ELR (cell line): ENCODE results near the gene ZBED3.

ENCODE experiments used
- DNase-seq: peaks from one replicate; pipeline ENCODE4 v3.0.0-alpha.2; 2015; ENCODE audit warnings: low read depth

ZBED3 gene

DNA sequence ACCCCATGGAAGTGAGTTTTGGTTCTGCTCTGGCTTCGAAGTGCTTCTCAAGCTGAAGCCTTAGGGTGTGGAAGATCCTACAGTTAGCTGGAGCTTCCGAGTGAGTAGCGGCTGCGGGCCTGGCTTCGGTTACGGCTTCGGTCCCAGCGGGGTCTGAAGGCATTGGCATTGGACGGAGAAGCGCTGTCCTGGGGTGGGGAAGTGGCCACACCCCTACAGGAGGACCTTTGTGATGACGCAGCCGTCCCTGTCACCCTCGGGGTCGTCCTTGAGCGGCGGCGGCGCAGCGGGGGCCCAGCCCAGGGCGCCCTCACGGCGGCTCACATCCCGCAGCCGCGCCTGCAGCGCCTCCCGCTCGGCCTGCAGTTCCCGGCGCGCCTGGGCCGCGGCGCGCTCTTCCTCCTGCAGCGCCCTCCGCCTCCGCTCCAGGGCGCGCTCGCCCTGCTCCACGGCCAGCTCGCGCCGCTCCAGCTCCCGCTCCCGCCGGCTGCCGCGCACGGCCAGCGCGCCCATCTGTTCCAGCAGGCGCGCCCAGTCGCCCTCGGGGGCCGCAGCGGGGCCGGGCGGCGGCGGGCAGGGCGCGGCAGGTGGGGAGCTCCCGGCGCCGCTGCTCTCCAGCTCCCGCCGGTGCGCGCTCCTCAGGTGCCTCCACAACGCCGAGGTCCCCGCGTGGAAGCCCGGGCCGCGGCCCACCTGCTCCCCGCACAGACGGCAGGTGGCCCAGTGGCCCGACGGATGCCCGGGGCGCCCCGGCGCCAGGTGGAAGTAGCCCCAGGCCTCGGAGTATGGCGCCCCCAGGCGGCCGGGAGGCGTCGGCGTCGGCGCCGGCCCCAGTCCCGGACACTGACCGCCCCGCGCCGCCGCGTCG, 9.9 kb downstream of the ZBED3 start:
- DNase-seq = peak; percentile 42

DNA sequence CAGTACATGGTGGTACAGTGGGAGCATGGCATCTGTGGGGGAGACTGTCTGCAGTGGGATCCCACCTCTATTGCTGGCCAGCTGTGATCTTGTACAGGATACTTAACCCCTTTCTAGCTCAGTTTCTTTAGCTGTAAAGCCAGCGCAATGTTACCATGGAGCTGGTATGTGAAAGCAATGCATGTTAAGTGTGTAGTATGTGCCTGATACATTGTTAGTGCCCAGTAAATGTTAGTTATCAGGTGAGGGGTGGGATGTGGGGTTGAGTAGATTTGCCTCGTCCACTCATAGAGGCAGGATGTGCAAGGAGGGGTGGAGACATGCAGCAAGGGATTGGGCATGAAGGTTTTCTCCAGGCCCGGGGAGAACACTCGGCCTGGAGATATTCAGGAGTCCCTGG, 12.3 kb downstream of the ZBED3 start:
- no peak for DNase-seq

DNA sequence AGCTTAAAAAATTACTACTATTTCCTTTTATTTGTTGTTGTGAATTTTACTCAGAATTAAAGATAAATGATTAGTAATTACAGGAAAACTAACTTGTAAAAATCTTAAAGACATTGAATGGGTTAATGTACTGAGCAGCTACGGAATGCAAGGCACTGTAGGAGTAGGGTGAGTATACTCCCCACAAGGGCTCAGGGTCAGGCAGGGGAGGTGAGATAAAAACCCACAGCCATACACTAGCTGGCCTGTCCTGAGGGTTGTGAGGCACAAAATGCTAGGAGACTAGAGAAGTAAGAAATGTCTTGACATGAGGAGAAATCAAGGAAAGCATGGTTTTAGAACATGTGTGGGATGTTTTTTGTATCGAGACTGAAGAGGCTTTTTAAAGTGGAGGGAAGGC, 13.4 kb downstream of the ZBED3 start:
- DNase-seq = peak; percentile 28

DNA sequence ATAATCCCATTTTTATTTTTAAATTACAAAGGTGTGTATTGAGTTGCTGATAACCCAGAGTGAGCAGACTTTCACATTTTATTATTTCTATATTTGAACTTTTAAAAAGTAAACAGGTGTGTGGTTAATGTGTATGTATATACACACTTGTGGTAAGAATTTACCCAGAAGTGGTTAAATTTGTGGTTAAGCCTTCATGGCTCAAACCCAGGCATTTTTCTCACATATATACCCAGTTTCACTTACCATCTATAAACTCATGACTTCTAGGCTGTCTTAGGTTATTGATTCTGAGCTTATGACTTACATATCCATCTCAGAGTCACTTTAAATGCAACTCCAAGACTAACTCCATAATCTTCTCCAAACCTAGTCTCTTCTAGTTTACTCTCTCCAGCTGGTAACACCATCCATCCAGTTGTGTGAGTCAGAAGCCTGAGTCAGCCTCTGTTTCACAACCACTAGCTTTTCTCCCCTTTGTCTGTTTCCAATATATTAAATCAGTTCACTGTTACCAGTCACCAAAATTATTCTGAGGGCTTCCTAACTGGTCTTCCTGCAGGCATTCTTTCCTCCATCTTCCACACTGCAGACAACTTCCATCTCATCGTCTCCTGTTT, 20.2 kb downstream of the ZBED3 start:
- peak; percentile 37 for DNase-seq

DNA sequence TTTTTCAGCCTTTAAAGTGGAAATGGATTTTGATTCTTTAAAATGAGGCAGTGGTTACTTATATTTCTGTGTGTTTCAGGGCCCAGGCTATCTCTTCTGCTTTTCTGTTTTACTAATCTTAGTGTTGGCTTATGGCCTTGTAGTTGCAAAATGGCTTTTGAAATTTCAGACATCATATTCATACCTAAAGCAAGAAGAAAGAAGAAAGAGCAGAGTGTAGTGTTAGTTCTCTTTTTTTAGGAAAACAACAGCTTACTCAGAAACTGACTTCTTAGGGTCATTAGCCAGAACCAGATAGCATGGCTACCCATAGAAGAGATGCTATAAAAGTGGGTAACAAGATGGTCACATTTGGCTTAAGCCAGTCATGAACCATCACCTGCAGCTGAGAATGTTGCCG, 20.9 kb downstream of the ZBED3 start:
- DNase-seq = no peak

DNA sequence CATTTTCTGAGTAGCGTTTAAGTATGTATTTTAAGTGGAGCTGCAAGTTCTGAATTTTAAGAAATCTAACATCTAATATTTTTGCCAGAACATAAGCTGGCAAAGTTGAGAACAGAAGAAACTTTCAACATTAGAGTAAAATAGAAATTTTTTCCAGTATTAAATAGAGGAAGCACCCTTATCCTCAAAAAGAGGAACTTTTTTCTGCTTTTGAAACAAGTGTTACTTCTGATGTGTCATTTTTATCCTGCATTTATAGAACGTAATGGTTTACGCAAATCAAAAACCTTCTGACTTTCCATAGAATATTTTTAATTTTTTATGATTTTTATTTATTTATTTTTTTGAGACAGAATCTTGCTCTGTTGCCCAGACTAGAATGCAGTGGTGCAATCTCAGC, 21.8 kb downstream of the ZBED3 start:
- DNase-seq = no peak

DNA sequence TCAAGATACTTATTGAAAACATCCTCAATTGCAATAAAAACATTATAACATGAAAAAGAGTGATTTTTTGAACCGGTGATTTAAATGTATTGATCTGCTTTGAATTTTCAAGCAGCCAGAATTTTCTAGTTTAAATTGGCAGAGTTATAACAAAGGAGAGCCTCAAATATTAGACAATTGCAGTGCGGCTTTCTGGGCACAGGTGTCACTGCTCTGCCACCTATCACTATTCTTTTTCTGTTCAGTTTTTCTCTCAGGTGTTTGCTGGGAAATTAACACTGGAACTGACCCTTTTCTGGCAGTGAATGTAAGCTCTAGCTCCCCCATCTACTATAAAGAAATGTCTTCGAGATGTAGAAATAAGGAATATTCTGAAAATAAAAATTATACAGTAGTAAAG, 23.0 kb downstream of the ZBED3 start:
- no peak for DNase-seq

DNA sequence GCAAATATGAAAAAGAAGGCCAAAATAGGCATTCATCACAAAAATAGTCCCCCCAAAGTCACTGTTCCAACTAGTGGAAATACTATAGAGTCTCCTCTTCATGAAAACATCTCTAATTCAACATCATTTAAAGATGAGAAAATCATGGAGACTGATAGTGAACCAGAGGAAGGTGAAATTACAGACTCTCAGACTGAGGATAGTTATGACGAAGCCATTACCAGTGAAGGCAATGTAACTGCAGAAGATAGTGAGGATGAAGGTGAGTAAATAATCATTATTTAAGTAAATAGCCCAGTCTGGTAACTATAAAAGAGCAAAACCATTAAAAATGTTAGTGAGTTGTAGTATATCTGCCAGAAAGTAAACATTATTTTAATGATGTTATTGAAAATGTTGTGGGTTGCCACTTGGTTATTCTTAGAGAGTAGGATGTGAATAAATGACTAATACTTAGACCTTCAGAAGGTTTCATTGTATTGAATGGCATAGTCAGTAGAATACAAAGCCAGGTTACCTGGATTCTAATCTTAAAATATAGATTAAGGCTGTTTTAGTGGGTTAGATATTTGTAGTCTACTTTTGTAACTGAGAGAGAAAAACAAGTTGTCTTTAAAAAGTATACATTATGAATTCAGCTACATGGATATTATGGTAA, 40.5 kb downstream of the ZBED3 start:
- no peak for DNase-seq

DNA sequence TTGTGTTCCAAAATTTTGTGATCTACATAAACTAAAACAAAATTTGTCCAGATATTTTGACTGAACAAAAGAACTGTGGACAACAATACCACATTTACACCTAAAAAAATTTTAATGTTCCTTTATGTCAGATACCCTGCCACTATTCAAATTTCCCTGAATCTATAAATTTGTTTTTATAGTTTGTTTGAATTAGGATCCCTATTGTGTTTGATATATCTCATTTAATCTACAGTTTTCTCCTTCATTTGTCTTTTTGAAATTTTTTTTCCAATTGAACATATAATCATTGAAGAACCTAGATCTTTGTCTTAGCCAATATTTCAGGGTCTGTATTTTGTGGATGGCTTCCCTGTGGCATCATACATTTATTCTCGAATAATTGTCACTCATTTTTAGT, 51.1 kb downstream of the ZBED3 start:
- DNase-seq = no peak

DNA sequence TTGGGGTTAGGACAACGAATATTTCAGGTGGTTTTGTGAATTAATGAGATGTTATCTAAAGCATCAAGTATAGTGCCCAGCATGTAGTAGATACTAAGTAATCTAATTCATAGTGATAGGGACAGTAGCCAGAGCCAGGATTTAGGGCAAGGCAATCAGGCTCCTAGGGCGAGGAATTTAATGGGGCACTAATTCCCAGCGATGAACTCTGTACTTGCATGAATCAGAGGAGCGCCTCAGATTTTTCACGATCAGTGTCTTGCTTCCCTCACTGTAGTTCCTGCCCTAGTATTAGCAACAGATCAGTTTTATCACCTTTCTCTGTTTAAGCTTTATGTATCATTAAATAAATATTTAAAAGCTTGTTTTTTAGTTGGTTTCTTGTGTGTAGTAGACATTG, 53.7 kb downstream of the ZBED3 start:
- DNase-seq = no peak

DNA sequence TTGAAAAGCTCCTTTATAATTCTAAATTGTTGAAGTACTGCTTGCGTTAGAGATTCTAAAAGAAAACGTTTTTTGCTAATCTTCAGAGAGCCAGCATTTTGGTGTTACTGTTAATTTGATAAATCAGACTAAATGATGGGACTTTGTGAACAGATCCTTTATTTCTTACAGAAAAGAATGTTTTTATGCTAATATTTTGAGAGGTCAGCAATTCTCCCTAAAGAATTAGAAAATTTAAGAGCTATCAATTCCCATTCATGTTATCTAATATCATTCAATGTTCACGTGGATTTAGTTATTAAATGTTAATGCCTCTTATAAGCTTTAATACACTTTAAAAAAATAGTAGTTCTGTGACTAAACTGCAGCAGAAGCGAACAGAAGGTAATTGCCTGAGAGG, 54.5 kb downstream of the ZBED3 start:
- no peak for DNase-seq

DNA sequence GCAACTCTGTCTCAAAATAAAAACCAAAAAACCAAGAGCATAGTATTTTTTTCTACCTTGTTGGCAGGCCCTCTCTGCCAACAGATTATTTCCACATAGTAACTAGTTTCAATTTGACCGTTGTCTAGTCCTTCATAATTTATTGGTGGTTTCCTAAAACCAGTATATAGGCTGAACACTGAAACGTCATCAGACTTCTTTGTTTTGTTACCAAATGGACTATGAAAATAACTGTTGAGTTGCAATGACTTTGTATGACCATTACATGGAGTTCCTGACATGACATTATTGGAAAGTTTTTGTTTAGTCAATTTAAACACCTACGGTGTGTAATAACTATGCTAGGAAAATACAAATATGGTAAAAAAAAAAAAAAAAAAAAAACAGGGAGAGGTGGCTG, 55.2 kb downstream of the ZBED3 start:
- DNase-seq = no peak

DNA sequence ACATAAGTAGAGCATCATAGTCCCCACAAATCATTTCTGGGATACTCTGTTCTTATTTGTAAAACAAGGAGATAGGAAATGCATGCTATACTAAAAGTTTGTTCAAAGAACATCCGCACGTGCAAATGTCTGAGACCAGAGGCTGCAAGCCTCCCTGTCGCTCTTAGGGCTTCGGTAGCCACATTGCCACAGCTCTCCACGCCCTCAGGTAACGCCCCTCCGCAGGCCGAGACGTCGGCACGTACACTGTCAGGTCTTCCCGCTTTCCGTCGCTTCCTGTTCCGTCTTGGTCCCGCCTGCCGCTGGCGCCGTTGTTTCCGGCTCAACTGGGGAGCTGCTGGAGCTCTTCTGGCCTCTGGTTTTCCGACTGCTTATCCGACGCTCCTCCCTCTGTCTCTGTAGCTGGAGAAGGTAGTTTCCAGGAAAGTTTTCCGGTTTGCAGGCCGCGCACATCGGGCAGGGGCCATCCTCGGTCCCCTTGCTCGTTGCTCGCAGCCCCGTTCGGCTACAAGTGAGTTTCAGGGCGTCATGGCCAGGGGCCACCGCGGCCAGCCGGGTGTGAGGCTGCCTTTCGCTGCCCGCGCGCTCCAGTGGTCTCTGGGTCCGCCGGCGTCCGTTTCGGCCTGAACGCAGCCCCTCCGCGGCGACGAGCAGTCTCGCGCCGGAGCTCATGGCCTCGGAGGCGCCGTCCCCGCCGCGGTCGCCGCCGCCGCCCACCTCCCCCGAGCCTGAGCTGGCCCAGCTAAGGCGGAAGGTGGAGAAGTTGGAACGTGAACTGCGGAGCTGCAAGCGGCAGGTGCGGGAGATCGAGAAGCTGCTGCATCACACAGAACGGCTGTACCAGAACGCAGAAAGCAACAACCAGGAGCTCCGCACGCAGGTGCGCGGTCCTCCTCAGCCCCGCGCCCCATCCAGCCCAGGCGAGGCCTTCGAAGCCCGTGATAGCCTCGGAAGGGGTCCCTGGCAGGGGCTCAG, 56.7 kb downstream of the ZBED3 start, which contains the start of gene AGGF1:
AGGF1 (plus strand) TSS at position 308 of the 975 bp plus-strand sequence; CDS start at position 671, 363 bp downstream.
- DNase-seq = peak; percentile 96

DNA sequence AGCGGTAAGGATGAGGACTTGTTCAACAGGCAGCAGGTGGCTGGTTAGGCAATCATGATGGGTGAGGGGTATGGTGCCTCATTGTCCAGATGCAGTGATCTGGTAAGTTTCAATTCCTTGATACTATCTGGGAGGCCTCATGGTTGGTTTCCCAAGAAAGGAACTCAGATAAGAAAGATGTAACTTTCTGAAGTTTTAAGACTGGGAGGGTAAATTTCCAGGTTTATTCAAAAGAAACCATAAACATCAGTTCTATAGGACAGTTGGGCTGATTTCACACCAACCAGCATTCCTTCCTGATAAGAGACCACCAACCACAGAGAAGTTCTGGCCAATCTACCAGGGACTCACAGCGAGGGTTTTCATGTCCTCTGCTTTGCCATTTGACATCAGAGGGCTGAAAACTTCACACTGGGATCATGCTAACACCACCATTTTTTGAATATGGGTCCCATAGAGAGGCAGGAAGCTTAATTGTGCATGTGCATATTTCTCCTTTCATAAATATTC, 57.7 kb downstream of the ZBED3 start:
- no peak for DNase-seq

DNA sequence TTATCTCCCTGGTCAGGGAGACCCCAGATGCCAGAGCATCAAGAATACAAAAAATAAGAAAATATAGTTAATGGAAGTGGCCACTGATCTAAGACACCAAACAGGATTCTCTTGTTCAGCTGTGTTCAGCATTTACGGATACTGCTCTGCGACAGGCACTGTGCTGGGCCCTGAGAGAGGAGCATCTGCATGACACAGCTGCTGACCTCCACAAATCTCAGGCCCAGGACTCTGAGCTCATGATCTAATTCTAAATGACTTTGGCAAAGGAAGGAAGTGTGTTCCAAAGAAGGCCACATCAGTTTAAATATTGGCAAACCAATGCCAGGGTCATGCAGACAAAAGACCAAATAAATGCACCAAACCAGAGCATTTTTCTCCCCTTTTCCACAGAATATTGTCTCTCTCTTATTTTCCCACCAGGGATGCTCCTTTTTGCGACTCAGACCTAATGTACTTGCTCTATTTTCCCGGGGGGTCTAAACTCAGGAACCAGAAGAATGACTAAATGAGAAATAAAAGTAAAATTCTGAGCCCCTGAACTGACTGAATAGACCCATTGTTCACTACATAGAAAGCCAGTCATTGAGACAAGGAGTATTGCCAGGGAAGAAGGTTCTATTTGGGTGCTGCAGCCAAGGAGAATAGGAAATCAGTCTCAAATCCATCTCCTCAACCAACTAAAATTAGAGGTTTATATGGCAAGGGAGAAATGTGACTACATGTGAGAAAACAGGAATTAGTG, 58.3 kb downstream of the ZBED3 start:
- DNase-seq = no peak

DNA sequence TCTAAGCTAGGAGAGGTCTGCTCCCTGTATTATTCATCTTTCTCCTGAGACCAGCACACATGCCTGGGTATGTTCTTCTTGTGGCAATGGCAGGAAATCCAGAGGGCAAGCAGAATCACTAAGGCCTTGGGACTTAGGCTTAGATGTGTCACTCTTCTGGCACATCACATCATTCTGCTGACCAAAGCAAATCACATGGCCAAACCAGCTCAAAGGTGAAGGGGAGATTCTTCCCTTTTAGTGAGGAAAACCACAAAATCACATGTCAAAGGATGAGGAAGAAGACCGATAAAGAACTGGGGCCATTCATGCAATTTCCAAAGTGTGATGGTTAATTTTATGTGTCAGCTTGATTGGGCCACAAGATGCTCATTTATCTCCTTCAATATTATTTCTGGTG, 62.6 kb downstream of the ZBED3 start:
- DNase-seq = no peak

DNA sequence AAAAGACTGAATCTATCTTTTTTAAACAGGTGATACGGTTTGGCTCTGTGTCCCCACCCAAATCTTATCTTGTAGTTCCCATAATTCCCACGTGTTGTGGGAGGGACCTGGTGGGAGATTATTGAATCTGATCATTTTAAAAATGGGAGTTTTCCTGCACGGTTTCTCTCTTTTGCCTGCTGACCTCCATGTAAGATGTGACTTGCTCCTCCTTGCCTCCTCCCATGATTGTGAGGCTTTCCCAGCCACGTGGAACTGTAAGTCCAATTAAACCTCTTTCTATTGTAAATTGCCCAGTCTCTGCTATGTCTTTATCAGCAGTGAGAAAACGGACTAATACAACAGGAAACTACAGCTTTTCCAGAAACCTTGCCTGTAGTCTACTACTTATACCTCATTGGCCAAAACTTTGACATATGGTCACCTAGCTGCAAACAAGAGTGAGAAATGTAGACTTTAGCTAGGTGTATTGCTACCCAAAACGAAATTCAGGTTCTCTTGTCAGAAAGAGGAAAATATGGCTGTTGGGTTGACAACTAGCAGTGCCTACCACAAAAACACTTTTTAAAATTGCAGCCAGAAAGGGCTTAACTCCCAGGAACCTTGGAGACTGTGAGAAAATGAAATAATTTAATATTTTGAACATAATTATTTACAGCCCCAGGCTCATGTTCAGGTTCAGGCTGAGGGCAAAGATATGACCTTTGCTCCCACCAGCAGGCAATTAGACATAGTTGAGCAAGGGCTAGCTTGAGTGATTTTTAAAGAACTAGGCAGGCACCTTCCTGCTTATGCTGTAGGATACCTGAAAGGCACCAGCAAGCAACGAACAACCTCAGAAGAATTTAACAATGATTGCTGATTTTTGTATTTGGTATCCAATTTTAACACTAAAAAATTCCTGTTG, 64.3 kb downstream of the ZBED3 start:
- DNase-seq = no peak
